ENCODE data around the gene NOX3.
"Not testable (repeated sequence)": the region's sequence is repeated elsewhere in the genome, so short reads cannot be mapped to it uniquely, and the experiment has no call there.

NOX3 gene

GRCh38 chr6:155455766-155456165 lies at the start of gene NOX3:
NOX3 (minus strand) TSS chr6:155455839; CDS start chr6:155455800, 39 bp downstream.
- no peak for DNase-seq

GRCh38 chr6:155504848-155505607 lies 49.4 kb upstream of the NOX3 start:
- no peak for DNase-seq

GRCh38 chr6:155502393-155502792 lies 46.8 kb upstream of the NOX3 start:
- DNase-seq, result no peak

- DNase-seq, result no peak
Observed at GRCh38 chr6:155499574-155499973, 43.9 kb upstream of the NOX3 start.

GRCh38 chr6:155498370-155498769 lies 42.7 kb upstream of the NOX3 start:
- peak; percentile 2 for DNase-seq

- DNase-seq, result no peak
Observed at GRCh38 chr6:155497273-155497672, 41.6 kb upstream of the NOX3 start.

GRCh38 chr6:155495011-155495768 lies 39.6 kb upstream of the NOX3 start:
- peak; percentile 39 for DNase-seq

- peak; percentile 34 for DNase-seq
Observed at GRCh38 chr6:155493694-155494143, 38.1 kb upstream of the NOX3 start.

- no peak for DNase-seq
Observed at GRCh38 chr6:155493026-155493693, 37.5 kb upstream of the NOX3 start.

GRCh38 chr6:155492061-155492735 lies 36.6 kb upstream of the NOX3 start:
- no peak for DNase-seq

- peak; percentile 3 for DNase-seq
Observed at GRCh38 chr6:155491421-155491820, 35.8 kb upstream of the NOX3 start.

- DNase-seq, result not testable (repeated sequence)
Observed at GRCh38 chr6:155488197-155488596, 32.6 kb upstream of the NOX3 start.

- no peak for DNase-seq
Observed at GRCh38 chr6:155487371-155488130, 31.9 kb upstream of the NOX3 start.

GRCh38 chr6:155486721-155487294 lies 31.2 kb upstream of the NOX3 start:
- no peak for DNase-seq

GRCh38 chr6:155485756-155486155 lies 30.1 kb upstream of the NOX3 start:
- no peak for DNase-seq

- no peak for DNase-seq
Observed at GRCh38 chr6:155483858-155484257, 28.2 kb upstream of the NOX3 start.

GRCh38 chr6:155481215-155481614 lies 25.6 kb upstream of the NOX3 start:
- DNase-seq, result no peak

- DNase-seq, result no peak
Observed at GRCh38 chr6:155473741-155474140, 18.1 kb upstream of the NOX3 start.

- no peak for DNase-seq
Observed at GRCh38 chr6:155472886-155473285, 17.2 kb upstream of the NOX3 start.

- DNase-seq, result not testable (repeated sequence)
Observed at GRCh38 chr6:155470979-155471616, 15.5 kb upstream of the NOX3 start.

- not testable (repeated sequence) for DNase-seq
Observed at GRCh38 chr6:155468543-155468942, 12.9 kb upstream of the NOX3 start.
